Peyer's patch (tissue), 4 donors: ENCODE data around the gene TINCR.

Experiments used
- POLR2A ChIP-seq, 2 donors: fragments of 450-650 bp; IDR thresholded peaks; one replicate each; pipeline ENCODE4 v1.5.1; 2017; ENCODE audit warnings: antibody characterized with exemption in 2 of 2, mild to moderate bottlenecking in 2 of 2, moderate library complexity in 2 of 2
- TF ChIP-seq, protein P1 (sequence below), 6 experiments: fragments of 450-650 bp in 4 of 6; fragments of 200-600 bp in 2 of 6; sonication (generic) in 1 of 6; IDR thresholded peaks; one replicate each; pipeline ENCODE4 v1.5.1; 2017 to 2019; ENCODE audit warnings: antibody characterized with exemption in 6 of 6, mild to moderate bottlenecking in 3 of 6, moderate library complexity in 1 of 6

DNA sequence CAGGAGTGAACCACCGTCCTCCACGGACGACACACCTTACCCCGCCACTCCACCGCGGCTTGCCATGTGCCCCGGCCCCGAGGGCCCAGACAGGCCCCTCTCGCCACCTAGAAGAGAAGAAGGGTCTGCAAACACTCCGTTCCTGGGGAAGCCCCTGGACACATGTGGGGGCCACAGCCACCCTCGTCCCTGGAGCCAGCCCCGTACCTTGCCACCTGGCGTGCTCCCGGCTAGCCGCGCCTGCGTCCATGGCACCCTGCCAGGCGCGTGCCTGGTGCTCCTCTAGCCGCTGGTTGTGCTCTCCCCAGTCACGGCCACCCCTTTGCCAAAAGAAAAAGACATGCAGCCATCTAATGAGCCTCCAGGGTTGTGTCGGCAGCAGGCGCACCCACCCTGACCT, 19.9 kb upstream of the TINCR start:
- no peak for TF ChIP-seq POLR2A (IDR thresholded peaks at IDR 0.05)
- TF ChIP-seq, protein P1, sequence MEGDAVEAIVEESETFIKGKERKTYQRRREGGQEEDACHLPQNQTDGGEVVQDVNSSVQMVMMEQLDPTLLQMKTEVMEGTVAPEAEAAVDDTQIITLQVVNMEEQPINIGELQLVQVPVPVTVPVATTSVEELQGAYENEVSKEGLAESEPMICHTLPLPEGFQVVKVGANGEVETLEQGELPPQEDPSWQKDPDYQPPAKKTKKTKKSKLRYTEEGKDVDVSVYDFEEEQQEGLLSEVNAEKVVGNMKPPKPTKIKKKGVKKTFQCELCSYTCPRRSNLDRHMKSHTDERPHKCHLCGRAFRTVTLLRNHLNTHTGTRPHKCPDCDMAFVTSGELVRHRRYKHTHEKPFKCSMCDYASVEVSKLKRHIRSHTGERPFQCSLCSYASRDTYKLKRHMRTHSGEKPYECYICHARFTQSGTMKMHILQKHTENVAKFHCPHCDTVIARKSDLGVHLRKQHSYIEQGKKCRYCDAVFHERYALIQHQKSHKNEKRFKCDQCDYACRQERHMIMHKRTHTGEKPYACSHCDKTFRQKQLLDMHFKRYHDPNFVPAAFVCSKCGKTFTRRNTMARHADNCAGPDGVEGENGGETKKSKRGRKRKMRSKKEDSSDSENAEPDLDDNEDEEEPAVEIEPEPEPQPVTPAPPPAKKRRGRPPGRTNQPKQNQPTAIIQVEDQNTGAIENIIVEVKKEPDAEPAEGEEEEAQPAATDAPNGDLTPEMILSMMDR (IDR thresholded peaks at IDR 0.05), result no peak
